Thyroid gland (tissue), 4 donors: ENCODE measurements around the gene LRCH3. TPM values are rescaled to one million over a fixed set of nuclear protein-coding genes. Genes with fewer than 3 reads are reported as not detected.

Source experiments
- DNase-seq, 2 donors: peaks; one replicate each; pipeline ENCODE4 v3.0.0-alpha.2; 2019
- H3K27ac ChIP-seq, 3 donors: fragments of 200-600 bp; sonication (generic); 1 replicate in 2 of 3; 2 replicates in 1 of 3; pipeline ENCODE4 v1.5.1; 2016 to 2019; ENCODE audit warnings: mild to moderate bottlenecking in 1 of 3, moderate library complexity in 1 of 3
- H3K27me3 ChIP-seq: fragments of 200-600 bp; sonication (generic); one replicate; pipeline ENCODE4 v1.5.1; 2019
- H3K36me3 ChIP-seq, 2 donors: fragments of 200-600 bp; sonication (generic); one replicate each; pipeline ENCODE4 v1.5.1; 2016 to 2019
- H3K4me1 ChIP-seq, 2 donors: fragments of 200-600 bp; sonication (generic); one replicate each; pipeline ENCODE4 v1.5.1; 2017 to 2019
- H3K4me3 ChIP-seq, 3 donors: fragments of 200-600 bp; sonication (generic); replicated peaks in 1 of 3; 1 replicate in 2 of 3; 2 replicates in 1 of 3; pipeline ENCODE4 v1.5.1; 2016; ENCODE audit warnings: mild to moderate bottlenecking in 1 of 3
- H3K9me3 ChIP-seq: fragments of 200-600 bp; sonication (generic); one replicate; pipeline ENCODE4 v1.5.1; 2017
- POLR2A ChIP-seq, 2 donors: fragments of 450-650 bp; IDR thresholded peaks; one replicate each; pipeline ENCODE4 v1.6.1; 2017; ENCODE audit warnings: antibody characterized with exemption in 2 of 2, mild to moderate bottlenecking in 2 of 2, moderate library complexity in 1 of 2
- WGBS, 2 donors: methylation state at CpG; one replicate each; pipeline ENCODE4 v1.1.5; 2017; 5-methylcytosine and 5-hydroxymethylcytosine counted together
- intact Hi-C: fragments of 100-400 bp; cut with DNase I; formaldehyde crosslinking; loops from one replicate; pipeline ENCODE4 v1.15.1; 2023
- total RNA-seq, 4 donors: library from RNA; depleted of rRNA; stranded (reverse); fragments of >200 nt; gene quantifications; one replicate each; pipeline ENCODE4 v1.2.3, GENCODE V29; 2016
- TF ChIP-seq, protein P1 (sequence below), 6 experiments: fragments of 200-600 bp in 3 of 6; fragments of 450-650 bp in 3 of 6; sonication (generic) in 3 of 6; IDR thresholded peaks; one replicate each; pipeline ENCODE4 v1.5.1; 2016 to 2019; ENCODE audit warnings: antibody characterized with exemption in 6 of 6, mild to moderate bottlenecking in 2 of 6, inconsistent platforms in 1 of 6, moderate library complexity in 1 of 6

The LRCH3 gene
- 10 to 100 TPM; 36.7 to 68.3 (median 54.9) TPM for total RNA-seq

DNA sequence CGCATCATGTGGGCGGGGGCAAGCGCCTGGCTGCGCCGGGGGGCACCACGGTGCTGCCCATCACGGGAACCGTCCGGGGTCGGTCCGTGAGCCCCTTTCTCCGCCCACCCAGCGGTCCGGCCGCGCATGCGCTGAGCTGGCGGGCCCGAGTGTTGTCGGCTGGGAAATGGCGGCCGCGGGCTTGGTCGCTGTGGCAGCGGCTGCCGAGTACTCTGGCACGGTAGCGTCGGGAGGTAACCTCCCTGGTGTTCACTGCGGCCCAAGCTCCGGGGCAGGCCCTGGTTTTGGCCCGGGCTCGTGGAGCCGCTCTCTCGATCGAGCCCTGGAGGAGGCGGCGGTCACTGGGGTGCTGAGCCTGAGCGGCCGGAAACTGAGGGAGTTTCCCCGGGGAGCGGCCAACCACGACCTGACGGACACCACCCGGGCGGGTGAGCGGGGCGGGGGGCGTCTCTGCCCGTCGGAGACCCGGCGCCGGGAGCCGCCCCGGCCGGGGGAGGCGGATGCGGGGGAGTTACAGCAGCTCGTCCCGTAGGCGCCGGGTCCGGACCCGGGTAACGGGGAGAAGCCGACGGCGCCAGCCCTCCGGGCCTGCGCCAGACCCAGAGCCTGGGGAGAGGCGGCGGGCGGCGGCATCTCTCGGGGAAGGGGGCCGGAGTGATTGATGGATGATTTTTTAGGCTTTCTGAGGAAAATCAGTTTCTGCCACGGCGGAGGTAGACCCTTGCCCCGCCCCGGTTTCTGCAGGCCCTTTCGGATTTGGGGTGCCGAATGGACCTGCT, at the start of gene LRCH3:
TSS of gene LRCH3 (plus strand) at position 142 of the 779 bp plus-strand sequence. CDS start at position 167, 25 bp downstream.
- intact Hi-C loops: no loop called here
- peaks cover 0 to 13% of the 10 kb centered on the region in 2 donors for H3K4me1 ChIP-seq
- peak within 1 kb of the TSS; percentile 90 to 96 (median 94) for H3K27ac ChIP-seq
- DNase-seq: peak; percentile 78 to 81
- peak within 1 kb of the TSS; percentile 60 to 96 (median 72) for H3K4me3 ChIP-seq
- peak in 1 of 2 donors; percentile 88 for TF ChIP-seq POLR2A (IDR thresholded peaks at IDR 0.05)
- TF ChIP-seq, protein P1, sequence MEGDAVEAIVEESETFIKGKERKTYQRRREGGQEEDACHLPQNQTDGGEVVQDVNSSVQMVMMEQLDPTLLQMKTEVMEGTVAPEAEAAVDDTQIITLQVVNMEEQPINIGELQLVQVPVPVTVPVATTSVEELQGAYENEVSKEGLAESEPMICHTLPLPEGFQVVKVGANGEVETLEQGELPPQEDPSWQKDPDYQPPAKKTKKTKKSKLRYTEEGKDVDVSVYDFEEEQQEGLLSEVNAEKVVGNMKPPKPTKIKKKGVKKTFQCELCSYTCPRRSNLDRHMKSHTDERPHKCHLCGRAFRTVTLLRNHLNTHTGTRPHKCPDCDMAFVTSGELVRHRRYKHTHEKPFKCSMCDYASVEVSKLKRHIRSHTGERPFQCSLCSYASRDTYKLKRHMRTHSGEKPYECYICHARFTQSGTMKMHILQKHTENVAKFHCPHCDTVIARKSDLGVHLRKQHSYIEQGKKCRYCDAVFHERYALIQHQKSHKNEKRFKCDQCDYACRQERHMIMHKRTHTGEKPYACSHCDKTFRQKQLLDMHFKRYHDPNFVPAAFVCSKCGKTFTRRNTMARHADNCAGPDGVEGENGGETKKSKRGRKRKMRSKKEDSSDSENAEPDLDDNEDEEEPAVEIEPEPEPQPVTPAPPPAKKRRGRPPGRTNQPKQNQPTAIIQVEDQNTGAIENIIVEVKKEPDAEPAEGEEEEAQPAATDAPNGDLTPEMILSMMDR (IDR thresholded peaks at IDR 0.05): no peak
- no peaks in the 10 kb centered on the region for H3K27me3 ChIP-seq
- H3K36me3 ChIP-seq: no peaks in the 10 kb centered on the region
- no peaks in the 10 kb centered on the region for H3K9me3 ChIP-seq
- WGBS, 2 donors: 0% methylated on average over 1 to 15 of the region's 83 CpGs

DNA sequence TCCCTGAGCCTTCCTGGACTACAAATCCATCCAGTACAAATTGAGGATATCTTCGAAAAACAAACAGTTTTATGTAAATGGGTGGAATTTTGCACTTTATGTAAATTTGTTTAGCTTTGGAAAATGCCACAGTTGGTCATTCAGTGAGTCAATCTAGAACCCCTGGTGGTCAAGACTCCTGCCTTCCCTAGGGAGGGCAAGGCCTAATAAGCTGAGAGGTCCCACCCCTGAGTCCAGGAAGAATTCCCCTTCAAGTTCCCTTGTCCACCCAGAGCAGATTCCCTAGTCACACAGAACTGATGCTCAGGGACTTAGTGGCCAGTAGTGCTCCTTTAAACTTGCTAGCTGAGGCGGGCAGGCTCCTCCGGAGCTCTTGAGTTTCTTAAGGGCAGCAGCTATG, 48.3 kb upstream of the LRCH3 start:
- no peaks in the 10 kb centered on the region for H3K36me3 ChIP-seq
- H3K9me3 ChIP-seq: no peaks in the 10 kb centered on the region
- no peak for DNase-seq
- no peaks in the 10 kb centered on the region for H3K4me1 ChIP-seq
- H3K27ac ChIP-seq: no peak overlapping the region
- intact Hi-C loops: no loop called here
- H3K4me3 ChIP-seq: no peak overlapping the region
- no peaks in the 10 kb centered on the region for H3K27me3 ChIP-seq
- TF ChIP-seq, protein P1 (IDR thresholded peaks at IDR 0.05): no peak
- TF ChIP-seq POLR2A (IDR thresholded peaks at IDR 0.05): no peak
- 86 to 90% methylated on average over 3 of the region's 3 CpGs for WGBS, 2 donors

DNA sequence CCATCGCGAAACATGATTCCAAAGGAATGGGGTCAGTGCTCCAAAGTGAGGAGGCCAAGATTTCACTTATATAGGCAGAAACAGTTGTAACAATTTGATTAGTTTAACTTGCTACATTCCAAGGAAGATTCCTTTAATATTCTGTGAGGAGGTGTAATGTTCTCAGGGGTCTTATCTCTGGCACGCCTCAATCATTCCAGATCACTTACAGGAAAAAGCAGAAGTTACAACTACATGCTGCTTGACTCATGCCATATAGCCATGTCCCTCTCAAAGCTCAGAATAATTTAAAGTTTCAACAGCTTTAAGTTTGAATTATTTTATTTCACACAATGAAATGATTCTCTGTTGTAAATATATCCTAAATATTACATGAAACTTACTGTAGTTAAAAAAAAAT, 44.8 kb upstream of the LRCH3 start:
- H3K36me3 ChIP-seq: no peaks in the 10 kb centered on the region
- H3K27ac ChIP-seq: no peak overlapping the region
- DNase-seq: no peak
- intact Hi-C loops: no loop called here
- WGBS, 2 donors: 88 to 96% methylated on average over 3 of the region's 3 CpGs
- no peak for TF ChIP-seq POLR2A (IDR thresholded peaks at IDR 0.05)
- TF ChIP-seq, protein P1 (IDR thresholded peaks at IDR 0.05): no peak
- peaks cover 2 to 6% of the 10 kb centered on the region in 2 donors for H3K4me1 ChIP-seq
- H3K4me3 ChIP-seq: no peak overlapping the region
- no peaks in the 10 kb centered on the region for H3K27me3 ChIP-seq
- no peaks in the 10 kb centered on the region for H3K9me3 ChIP-seq

DNA sequence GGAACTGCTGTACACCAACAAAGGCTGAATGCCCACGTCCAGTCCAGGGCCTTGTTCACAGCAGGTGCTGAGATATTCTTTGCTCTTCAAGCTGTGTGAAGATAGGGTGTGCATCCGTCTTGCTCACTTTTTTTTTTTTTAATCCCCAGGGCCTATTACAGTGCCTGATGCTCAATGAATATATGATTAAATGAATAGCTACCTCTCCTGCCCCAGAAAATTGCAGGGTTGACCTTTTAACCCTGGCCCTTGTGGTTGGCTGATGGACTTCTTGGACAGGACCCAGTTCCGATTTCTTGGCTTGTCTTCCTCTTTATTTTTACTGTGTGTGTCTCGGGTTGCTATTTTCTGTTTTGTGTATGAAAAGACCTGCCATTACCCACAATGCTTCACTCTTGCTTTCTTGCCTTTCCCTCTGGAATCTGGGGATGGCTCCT, 44.2 kb upstream of the LRCH3 start:
- Histone ChIP-seq H3K9me3 (no peaks in the 10 kb centered on the region), H3K27ac (no peak overlapping the region), H3K4me3 (no peak overlapping the region), H3K27me3 (no peaks in the 10 kb centered on the region), H3K36me3 (no peaks in the 10 kb centered on the region), H3K4me1 (peaks cover 7 to 11% of the 10 kb centered on the region in 2 donors)
- intact Hi-C loops: no loop called here
- WGBS, 2 donors: 77 to 80% methylated on average over 4 of the region's 4 CpGs
- no peak for DNase-seq
- no peak for TF ChIP-seq POLR2A (IDR thresholded peaks at IDR 0.05)
- TF ChIP-seq, protein P1 (IDR thresholded peaks at IDR 0.05): no peak
